Endothelial cell of umbilical vein (primary cell): Measurements from ENCODE around the gene AGFG1. TPM values are rescaled to one million over a fixed set of nuclear protein-coding genes. Genes with fewer than 3 reads are reported as not detected.

Source experiments
- BruUV-seq: library from RNA; stranded (reverse); fragments of 400-500 nt; replicated peaks from 2 replicates; lab custom pipeline; 2021; lab: Mats Ljungman, UMichigan
- CTCF ChIA-PET: fragments of 300-600, 350-600 bp; sonication (Branson Sonifier 250); formaldehyde crosslinking; loops from one replicate; lab custom pipeline; 2021; ENCODE audit warnings: antibody characterized with exemption, inconsistent platforms; lab: Charles Lee
- POLR2A ChIA-PET: fragments of 300-600, 350-600 bp; sonication (Branson Sonifier 250); formaldehyde crosslinking; loops from one replicate; lab custom pipeline; 2021; ENCODE audit warnings: antibody characterized with exemption, inconsistent platforms; lab: Charles Lee
- DNase-seq: peaks from one replicate; pipeline ENCODE4 v3.0.0-alpha.2; 2011; ENCODE audit warnings: low read depth, low spot score
- FAIRE-seq: peaks from 2 replicates; lab custom pipeline; 2011; peaks lifted over from hg19 to GRCh38; lab: Jason Lieb, UNC
- H2AFZ ChIP-seq: 2 replicates; pipeline ENCODE4 v1.6.0; 2012; ENCODE audit warnings: low read depth, low read length, control low read depth, inconsistent platforms
- H3K27ac ChIP-seq: 2 replicates; pipeline ENCODE4 v1.5.1; 2011; ENCODE audit warnings: low read depth, mild to moderate bottlenecking, control low read depth, low read length, moderate library complexity; ENCODE audit not compliant: insufficient read depth
- H3K27me3 ChIP-seq, 2 experiments: 2 replicates each; pipeline versions ENCODE4 v1.6.0 to v1.6.1; 2011; ENCODE audit warnings: low read length in 2 of 2, mixed read lengths in 1 of 2; ENCODE audit not compliant: control insufficient read depth in 2 of 2, insufficient read depth in 2 of 2
- H3K36me3 ChIP-seq, 2 experiments: 2 replicates in 1 of 2; 3 replicates in 1 of 2; pipeline ENCODE4 v1.5.1; 2011; ENCODE audit warnings: low read length in 2 of 2, mild to moderate bottlenecking in 1 of 2, moderate library complexity in 1 of 2; ENCODE audit not compliant: control insufficient read depth in 2 of 2, insufficient read depth in 2 of 2; ENCODE audit errors: extremely low read depth in 1 of 2
- H3K4me1 ChIP-seq: 3 replicates; pipeline ENCODE4 v1.5.1; 2011; ENCODE audit warnings: mild to moderate bottlenecking, low read length; ENCODE audit not compliant: control insufficient read depth, insufficient read depth; ENCODE audit errors: extremely low read depth
- H3K4me2 ChIP-seq: 2 replicates; pipeline ENCODE4 v1.6.1; 2011; ENCODE audit warnings: low read length, control low read depth, mixed read lengths; ENCODE audit not compliant: insufficient read depth
- H3K4me3 ChIP-seq, 3 experiments: fragments of 200-600 bp in 1 of 3; sonication (generic), shearing (Covaris generic) in 1 of 3; replicated peaks in 1 of 3; 2 replicates each; pipeline ENCODE4 v1.5.1; 2011 to 2016; ENCODE audit warnings: control low read depth in 3 of 3, low read length in 3 of 3, mild to moderate bottlenecking in 2 of 3, inconsistent platforms in 1 of 3, low read depth in 1 of 3, moderate library complexity in 1 of 3; ENCODE audit not compliant: insufficient read depth in 1 of 3
- H3K79me2 ChIP-seq: 2 replicates; pipeline ENCODE4 v1.6.0; 2012; ENCODE audit warnings: low read length, inconsistent platforms; ENCODE audit not compliant: control insufficient read depth, insufficient read depth
- H3K9ac ChIP-seq: replicated peaks from 2 replicates; pipeline ENCODE3; 2011; ENCODE audit warnings: low read length, control low read depth; ENCODE audit not compliant: insufficient read depth; ENCODE audit errors: extremely low read depth
- H3K9me1 ChIP-seq: replicated peaks from 3 replicates; pipeline ENCODE4 v1.6.0; 2011; ENCODE audit warnings: mild to moderate bottlenecking, low read length; ENCODE audit not compliant: control insufficient read depth, insufficient read depth; ENCODE audit errors: extremely low read depth
- H3K9me3 ChIP-seq: replicated peaks from 2 replicates; pipeline ENCODE4 v1.5.1; 2012; ENCODE audit warnings: low read length, inconsistent platforms; ENCODE audit not compliant: control insufficient read depth, insufficient read depth
- H4K20me1 ChIP-seq: replicated peaks from 2 replicates; pipeline ENCODE3; 2011; ENCODE audit warnings: mild to moderate bottlenecking, low read length; ENCODE audit not compliant: control insufficient read depth, insufficient read depth; ENCODE audit errors: extremely low read depth
- CTCF ChIP-seq, 2 donors: IDR thresholded peaks; 1 replicate in 1 of 2; 2 replicates in 1 of 2; pipeline ENCODE4 v1.5.1; 2011; ENCODE audit warnings: low read length in 2 of 2, mild to moderate bottlenecking in 2 of 2, moderate library complexity in 2 of 2, control low read depth in 1 of 2, inconsistent platforms in 1 of 2, low read depth in 1 of 2; ENCODE audit not compliant: insufficient read depth in 1 of 2; ENCODE audit errors: extremely low read depth in 1 of 2
- EZH2 ChIP-seq: IDR thresholded peaks from 2 replicates; pipeline ENCODE4 v1.6.1; 2012; ENCODE audit warnings: borderline replicate concordance, low read depth, mild to moderate bottlenecking, moderate library complexity, low read length, inconsistent platforms; ENCODE audit not compliant: severe bottlenecking
- FOS ChIP-seq: IDR thresholded peaks from 2 replicates; pipeline ENCODE4 v1.6.1; 2011; ENCODE audit warnings: mild to moderate bottlenecking, low read length, moderate library complexity, borderline replicate concordance; ENCODE audit not compliant: insufficient read depth
- GATA2 ChIP-seq: IDR thresholded peaks from 2 replicates; pipeline ENCODE4 v1.7.0; 2011; ENCODE audit warnings: low read depth, mild to moderate bottlenecking, moderate library complexity, mixed read lengths, low read length; ENCODE audit not compliant: insufficient read length, insufficient read depth
- JUN ChIP-seq: IDR thresholded peaks from 2 replicates; pipeline ENCODE4 v1.6.1; 2011; ENCODE audit warnings: borderline replicate concordance, low read depth; ENCODE audit not compliant: insufficient read length, insufficient read depth
- MAX ChIP-seq: IDR thresholded peaks from 2 replicates; pipeline ENCODE4 v1.6.1; 2011; ENCODE audit not compliant: insufficient read depth, insufficient read length
- MYC ChIP-seq: IDR thresholded peaks from one replicate; pipeline ENCODE4 v1.6.1; 2011; ENCODE audit warnings: mild to moderate bottlenecking, low read depth, low read length
- POLR2A ChIP-seq: IDR thresholded peaks from 2 replicates; pipeline ENCODE4 v1.6.1; 2012; ENCODE audit warnings: low read depth, mild to moderate bottlenecking, control low read depth, low read length
- POLR2AphosphoS5 ChIP-seq: IDR thresholded peaks from 2 replicates; pipeline ENCODE4 v1.6.1; 2012; ENCODE audit warnings: low read depth, mild to moderate bottlenecking, control low read depth, low read length, moderate library complexity; ENCODE audit not compliant: insufficient read depth
- dilution Hi-C: fragments of 300-500 bp; cut with MboI; formaldehyde crosslinking; loops from one replicate; pipeline ENCODE4 v1.15.0; 2019; ENCODE audit warnings: low sequenced_read_pairs; ENCODE audit not compliant: extremely low pct_ligation_motif_present
- intact Hi-C: fragments of 100-400 bp; cut with micrococcal nuclease; formaldehyde crosslinking; loops from one replicate; pipeline ENCODE4 v1.10.0; 2022
- polyA plus RNA-seq, 4 experiments: library from polyadenylated mRNA; depleted of rRNA in 3 of 4; stranded (reverse) in 3 of 4; unstranded in 1 of 4; fragments of >200 nt; gene quantifications; 2 replicates each; pipeline versions ENCODE4 v1.2.1 to v1.2.3, GENCODE V29; 2011 to 2012; ENCODE audit warnings: missing spikeins in 1 of 4
- total RNA-seq: library from RNA; stranded (reverse); gene quantifications from 2 replicates; pipeline ENCODE4 v1.2.3, GENCODE V29; 2021

AGFG1 gene
- total and polyA plus RNA-seq, 2 donors (not counting 3 experiments of a cell fraction or from before 2014, with no cell fraction given): 87.9 to 106 TPM

GRCh38 chr2:227534714-227535113, 62.8 kb downstream of the AGFG1 start:
- H3K9me3 ChIP-seq: no peaks in the 10 kb centered on the region
- H3K27me3 ChIP-seq: no peaks in the 10 kb centered on the region
- BruUV-seq: no TSS peak
- dilution Hi-C loops (no loop called here), intact Hi-C loops (no loop called here)
- peaks cover 9 to 19% of the 10 kb centered on the region in 2 experiments for H3K36me3 ChIP-seq
- H3K4me1 ChIP-seq: no peaks in the 10 kb centered on the region
- no peak overlapping the region for H3K27ac ChIP-seq
- TF ChIP-seq POLR2A (no peak), MAX (no peak), FOS (no peak), POLR2AphosphoS5 (no peak), JUN (no peak), MYC (no peak), CTCF (IDR thresholded peaks at IDR 0.05; ENCODE audit: extremely low read depth in 1 of 2, insufficient read depth in 1 of 2, low read depth in 1 of 2, low read length in 2 of 2) (no peak), GATA2 (no peak), EZH2 (no peak)
- FAIRE-seq (no peak), DNase-seq (no peak)
- POLR2A ChIA-PET: no interaction called here
- peaks cover 2% of the 10 kb centered on the region for H4K20me1 ChIP-seq
- no peak overlapping the region for H3K4me3 ChIP-seq
- H3K9me1 ChIP-seq: no peaks in the 10 kb centered on the region
- H2AFZ ChIP-seq: no peak overlapping the region
- CTCF ChIA-PET: no interaction called here
- no peak overlapping the region for H3K9ac ChIP-seq
- peaks cover 5% of the 10 kb centered on the region for H3K79me2 ChIP-seq
- no peak overlapping the region for H3K4me2 ChIP-seq
